Sigmoid colon (tissue), 3 donors: ENCODE data around the gene COL4A2.

Experiments used
- CTCF ChIP-seq, 4 experiments: fragments of 450-650 bp in 3 of 4; fragments of 200-600 bp in 1 of 4; IDR thresholded peaks; one replicate each; pipeline ENCODE4 v1.5.1; 2016 to 2019; ENCODE audit warnings: antibody characterized with exemption in 4 of 4, mild to moderate bottlenecking in 3 of 4, moderate library complexity in 2 of 4
- POLR2A ChIP-seq, 2 donors: fragments of 450-650 bp; IDR thresholded peaks; one replicate each; pipeline ENCODE4 v1.6.1; 2016; ENCODE audit warnings: antibody characterized with exemption in 2 of 2, mild to moderate bottlenecking in 2 of 2, moderate library complexity in 2 of 2

- TF ChIP-seq CTCF (IDR thresholded peaks at IDR 0.05) (no peak), POLR2A (IDR thresholded peaks at IDR 0.05) (no peak)
These were observed 89.4 kb downstream of the COL4A2 start for GRCh38 chr13:110396476-110396875.
